PC-9 (cell line): Measurements from ENCODE around the gene EPS15. TPM values are rescaled to one million over a fixed set of nuclear protein-coding genes. Genes with fewer than 3 reads are reported as not detected.
A peak's percentile ranks its signal among the peaks of the same experiment; 100 is the strongest.
"Not testable (repeated sequence)": the region's sequence is repeated elsewhere in the genome, so short reads cannot be mapped to it uniquely, and the experiment has no call there.

Experiments
- BruUV-seq: library from RNA; stranded (reverse); fragments of 400-500 nt; replicated peaks from 2 replicates; lab custom pipeline; 2021; lab: Mats Ljungman, UMichigan
- CTCF ChIA-PET: fragments of 300-600 bp; sonication (Branson Sonifier 250); formaldehyde crosslinking; loops from one replicate; lab custom pipeline; 2022; ENCODE audit warnings: antibody characterized with exemption; lab: Charles Lee
- POLR2A ChIA-PET: fragments of 300-600 bp; sonication (Branson Sonifier 250); formaldehyde crosslinking; loops from one replicate; lab custom pipeline; 2022; ENCODE audit warnings: antibody characterized with exemption; ENCODE audit not compliant: unreplicated experiment; lab: Charles Lee
- DNase-seq, 2 experiments: peaks; one replicate each; pipeline versions ENCODE4 v3.0.0 to v3.0.0-alpha.2; 2015 to 2022; ENCODE audit warnings: mixed read lengths in 1 of 2
- H2AFZ ChIP-seq: fragments of 200-600 bp; sonication (generic); 2 replicates; pipeline ENCODE4 v1.8.1; 2017; ENCODE audit warnings: antibody characterized with exemption
- H3F3A ChIP-seq: fragments of 200-600 bp; sonication (generic); 2 replicates; pipeline ENCODE4 v1.8.1; 2017; ENCODE audit warnings: antibody characterized with exemption, mild to moderate bottlenecking, low read depth; ENCODE audit not compliant: insufficient read depth
- H3K27ac ChIP-seq: fragments of 200-600 bp; sonication (generic); 2 replicates; pipeline ENCODE4 v1.6.1; 2016; ENCODE audit warnings: mixed run types
- H3K27me3 ChIP-seq: fragments of 200-600 bp; sonication (generic); 2 replicates; pipeline ENCODE4 v1.6.1; 2016; ENCODE audit warnings: low read depth, mixed run types; ENCODE audit not compliant: insufficient read depth
- H3K36me3 ChIP-seq: fragments of 200-600 bp; sonication (generic); 2 replicates; pipeline ENCODE4 v1.6.1; 2016; ENCODE audit warnings: low read depth, mixed run types
- H3K4me1 ChIP-seq: fragments of 200-600 bp; sonication (generic); replicated peaks from 2 replicates; pipeline ENCODE4 v1.6.1; 2016; ENCODE audit warnings: mixed run types; ENCODE audit not compliant: insufficient read depth
- H3K4me2 ChIP-seq: fragments of 200-600 bp; sonication (generic); 2 replicates; pipeline ENCODE4 v1.6.1; 2017; ENCODE audit warnings: mixed run types
- H3K4me3 ChIP-seq: fragments of 200-600 bp; sonication (generic); 2 replicates; pipeline ENCODE4 v1.6.1; 2016; ENCODE audit warnings: mixed run types
- H3K79me2 ChIP-seq: fragments of 200-600 bp; sonication (generic); 2 replicates; pipeline ENCODE4 v1.6.1; 2017; ENCODE audit warnings: low read depth, mixed run types
- H3K9me2 ChIP-seq: fragments of 200-600 bp; sonication (generic); 2 replicates; pipeline ENCODE4 v1.8.1; 2017; ENCODE audit warnings: mild to moderate bottlenecking; ENCODE audit not compliant: insufficient read depth
- H3K9me3 ChIP-seq: fragments of 200-600 bp; sonication (generic); 2 replicates; pipeline ENCODE4 v1.8.1; 2016; ENCODE audit warnings: low read depth; ENCODE audit not compliant: insufficient read depth
- H4K20me1 ChIP-seq: fragments of 200-600 bp; sonication (generic); 2 replicates; pipeline ENCODE4 v1.8.1; 2017; ENCODE audit not compliant: insufficient read depth
- CTCF ChIP-seq: fragments of 200-600 bp; sonication (generic); conservative IDR thresholded peaks from 2 replicates; pipeline ENCODE4 v1.6.1; 2017; ENCODE audit warnings: mixed run types, antibody characterized with exemption, mild to moderate bottlenecking, moderate library complexity
- EZH2 ChIP-seq: fragments of 200-600 bp; sonication (generic); IDR thresholded peaks from 2 replicates; pipeline ENCODE4 v1.8.0; 2017; ENCODE audit warnings: antibody characterized with exemption, low read depth
- intact Hi-C: fragments of 100-400 bp; cut with micrococcal nuclease; formaldehyde crosslinking; loops from one replicate; pipeline ENCODE4 v1.10.0; 2022; ENCODE audit not compliant: unreplicated experiment
- total RNA-seq: library from RNA; stranded (reverse); gene quantifications from 2 replicates; pipeline ENCODE4 v1.2.3, GENCODE V29; 2021

The EPS15 gene
- total RNA-seq, 1 experiment from 2014 or later, result 60.1 TPM

GRCh38 chr1:51464828-51465227 lies 54.2 kb downstream of the EPS15 start:
- no peaks in the 10 kb centered on the region for H3K9me2 ChIP-seq
- no peak overlapping the region for H2AFZ ChIP-seq
- no peak for DNase-seq
- H3K4me1 ChIP-seq, result no peaks in the 10 kb centered on the region
- H3K4me2 ChIP-seq, result no peak overlapping the region
- H4K20me1 ChIP-seq, result no peaks in the 10 kb centered on the region
- intact Hi-C loops, result no loop called here
- H3K79me2 ChIP-seq, result no peaks in the 10 kb centered on the region
- H3K27me3 ChIP-seq, result no peaks in the 10 kb centered on the region
- TF ChIP-seq EZH2 (no peak), CTCF (no peak)
- H3K4me3 ChIP-seq, result no peak overlapping the region
- H3K36me3 ChIP-seq, result peaks cover 12% of the 10 kb centered on the region
- peaks cover 19% of the 10 kb centered on the region for H3F3A ChIP-seq
- no peaks in the 10 kb centered on the region for H3K9me3 ChIP-seq
- no TSS peak for BruUV-seq
- ChIA-PET CTCF (no interaction called here), POLR2A (no interaction called here)
- H3K27ac ChIP-seq, result no peak overlapping the region

- Histone ChIP-seq H2AFZ (no peak overlapping the region), H3K4me1 (no peaks in the 10 kb centered on the region), H3K27me3 (no peaks in the 10 kb centered on the region), H3K4me3 (no peak overlapping the region), H3K9me3 (no peaks in the 10 kb centered on the region), H3K27ac (peak overlapping the region; percentile 47), H3K79me2 (no peaks in the 10 kb centered on the region), H3K36me3 (peaks cover 16% of the 10 kb centered on the region), H3F3A (peaks cover 19% of the 10 kb centered on the region), H4K20me1 (no peaks in the 10 kb centered on the region), H3K4me2 (no peak overlapping the region), H3K9me2 (no peaks in the 10 kb centered on the region)
- no TSS peak for BruUV-seq
- no peak for DNase-seq
- ChIA-PET POLR2A (no interaction called here), CTCF (no interaction called here)
- TF ChIP-seq CTCF, result no peak
- TF ChIP-seq EZH2, result no peak
- intact Hi-C loops, result no loop called here
Observed at GRCh38 chr1:51463561-51463960, 55.5 kb downstream of the EPS15 start.

- H3K27me3 ChIP-seq, H3K9me3 ChIP-seq, H2AFZ ChIP-seq, H3K4me3 ChIP-seq, DNase-seq, intact Hi-C loops, BruUV-seq, POLR2A ChIA-PET, H4K20me1 ChIP-seq, H3K9me2 ChIP-seq, H3K27ac ChIP-seq, H3K4me2 ChIP-seq, H3K4me1 ChIP-seq, CTCF ChIA-PET, H3K79me2 ChIP-seq: not testable (repeated sequence)
- Histone ChIP-seq H3F3A (peaks cover 19% of the 10 kb centered on the region), H3K36me3 (peaks cover 20% of the 10 kb centered on the region)
Observed at GRCh38 chr1:51462289-51462688, 56.8 kb downstream of the EPS15 start.

GRCh38 chr1:51454554-51454953 lies 64.5 kb downstream of the EPS15 start:
- Histone ChIP-seq H3K36me3 (peaks cover 5% of the 10 kb centered on the region), H3K79me2 (no peaks in the 10 kb centered on the region), H3K9me3 (no peaks in the 10 kb centered on the region), H3K4me2 (no peak overlapping the region), H3K27me3 (no peaks in the 10 kb centered on the region), H3K4me1 (no peaks in the 10 kb centered on the region), H2AFZ (no peak overlapping the region), H3K9me2 (no peaks in the 10 kb centered on the region), H3F3A (peaks cover 14% of the 10 kb centered on the region; the same call in 1 of the 2 replicates), H4K20me1 (no peaks in the 10 kb centered on the region), H3K27ac (no peak overlapping the region), H3K4me3 (no peak overlapping the region)
- intact Hi-C loops, result no loop called here
- TF ChIP-seq EZH2 (no peak), CTCF (no peak)
- POLR2A ChIA-PET, result no interaction called here
- DNase-seq, result no peak
- CTCF ChIA-PET, result no interaction called here
- no TSS peak for BruUV-seq
